GM21717 (cell line): ENCODE measurements around the gene REC114.
"Not testable (repeated sequence)": the region's sequence is repeated elsewhere in the genome, so short reads cannot be mapped to it uniquely, and the experiment has no call there.

Source experiments
- ATAC-seq: cut with Tn5 transposase; IDR thresholded peaks from one replicate; pipeline ENCODE4 v1.9.1; 2021; ENCODE audit warnings: mild to moderate bottlenecking, moderate library complexity; ENCODE audit not compliant: unreplicated experiment

REC114 gene

GRCh38 chr15:73522011-73522410 lies 79.0 kb downstream of the REC114 start:
- ATAC-seq = no peak

- ATAC-seq = no peak
These were observed 82.0 kb downstream of the REC114 start for GRCh38 chr15:73524919-73525318.

GRCh38 chr15:73527598-73527997 lies 84.6 kb downstream of the REC114 start:
- ATAC-seq = no peak

- ATAC-seq = no peak
These were observed 87.7 kb downstream of the REC114 start for GRCh38 chr15:73530649-73531048.

- ATAC-seq = no peak
These were observed 95.2 kb downstream of the REC114 start for GRCh38 chr15:73538123-73538522.

- no peak for ATAC-seq
These were observed 95.7 kb downstream of the REC114 start for GRCh38 chr15:73538563-73539211.

GRCh38 chr15:73539212-73540128 lies 96.5 kb downstream of the REC114 start:
- no peak for ATAC-seq

- no peak for ATAC-seq
These were observed 97.2 kb downstream of the REC114 start for GRCh38 chr15:73540161-73540560.

- ATAC-seq = no peak
These were observed 98.5 kb downstream of the REC114 start for GRCh38 chr15:73541479-73541878.

GRCh38 chr15:73548925-73549324 lies 106.0 kb downstream of the REC114 start:
- not testable (repeated sequence) for ATAC-seq

- no peak for ATAC-seq
These were observed 107.2 kb downstream of the REC114 start for GRCh38 chr15:73550190-73550589.

GRCh38 chr15:73555080-73555479 lies 112.1 kb downstream of the REC114 start:
- no peak for ATAC-seq

- no peak for ATAC-seq
These were observed 115.6 kb downstream of the REC114 start for GRCh38 chr15:73558529-73558928.

- ATAC-seq = no peak
These were observed 117.6 kb downstream of the REC114 start for GRCh38 chr15:73560501-73561117.

GRCh38 chr15:73564255-73564654 lies 121.3 kb downstream of the REC114 start:
- no peak for ATAC-seq

GRCh38 chr15:73567020-73567419 lies 124.1 kb downstream of the REC114 start:
- ATAC-seq = no peak

- ATAC-seq = no peak
These were observed 125.8 kb downstream of the REC114 start for GRCh38 chr15:73568564-73569280.

- ATAC-seq = no peak
These were observed 126.4 kb downstream of the REC114 start for GRCh38 chr15:73569361-73569760.

- no peak for ATAC-seq
These were observed 127.5 kb downstream of the REC114 start for GRCh38 chr15:73570355-73571032.

GRCh38 chr15:73571346-73571745 lies 128.4 kb downstream of the REC114 start:
- no peak for ATAC-seq

GRCh38 chr15:73572296-73572695 lies 129.3 kb downstream of the REC114 start:
- no peak for ATAC-seq
